Caco-2 (cell line): ENCODE data around the gene CTR9. TPM values are rescaled to one million over a fixed set of nuclear protein-coding genes. Genes with fewer than 3 reads are reported as not detected.
A peak's percentile ranks its signal among the peaks of the same experiment; 100 is the strongest.

Experiments used
- BruUV-seq: library from RNA; stranded (reverse); fragments of 400-500 nt; replicated peaks from 2 replicates; lab custom pipeline; 2021; lab: Mats Ljungman, UMichigan
- CTCF ChIA-PET: fragments of 300-600 bp; sonication (Branson Sonifier 250); formaldehyde crosslinking; loops from one replicate; lab custom pipeline; 2022; ENCODE audit warnings: antibody characterized with exemption; lab: Charles Lee
- POLR2A ChIA-PET: fragments of 300-600 bp; sonication (Branson Sonifier 250); formaldehyde crosslinking; loops from one replicate; lab custom pipeline; 2022; ENCODE audit warnings: antibody characterized with exemption; lab: Charles Lee
- DNase-seq, 2 experiments: peaks; one replicate each; pipeline versions ENCODE4 v3.0.0 to v3.0.0-alpha.2; 2020 to 2022
- H3K27me3 ChIP-seq: replicated peaks from 2 replicates; pipeline ENCODE4 v1.6.0; 2011; ENCODE audit warnings: low read length; ENCODE audit not compliant: control insufficient read depth, insufficient read depth
- H3K36me3 ChIP-seq: 2 replicates; pipeline ENCODE4 v1.5.1; 2011; ENCODE audit warnings: low read length; ENCODE audit not compliant: control insufficient read depth, insufficient read depth
- H3K4me1 ChIP-seq: fragments of 250-450 bp; sonication (Bioruptor Pico); 2 replicates; pipeline ENCODE4 v1.5.1; 2020; ENCODE audit warnings: mild to moderate bottlenecking
- H3K4me3 ChIP-seq: 2 replicates; pipeline ENCODE4 v1.5.1; 2011; ENCODE audit warnings: low read depth, mild to moderate bottlenecking, control low read depth, low read length
- H3K9me3 ChIP-seq: fragments of 250-450 bp; sonication (Bioruptor Pico); 2 replicates; pipeline ENCODE4 v1.5.1; 2020; ENCODE audit warnings: mild to moderate bottlenecking, moderate library complexity
- H3K27ac Mint-ChIP-seq: one replicate; pipeline ENCODE4 v1.8.0; 2022; ENCODE audit warnings: mixed read lengths; ENCODE audit not compliant: unreplicated experiment
- H3K27me3 Mint-ChIP-seq: one replicate; pipeline ENCODE4 v1.8.0; 2022; ENCODE audit warnings: mixed read lengths; ENCODE audit not compliant: insufficient read depth, unreplicated experiment
- H3K36me3 Mint-ChIP-seq: one replicate; pipeline ENCODE4 v1.8.0; 2022; ENCODE audit warnings: mild to moderate bottlenecking, mixed read lengths; ENCODE audit not compliant: insufficient read depth, unreplicated experiment
- H3K4me1 Mint-ChIP-seq: one replicate; pipeline ENCODE4 v1.8.0; 2022; ENCODE audit warnings: low read depth, mixed read lengths; ENCODE audit not compliant: unreplicated experiment
- H3K4me3 Mint-ChIP-seq: one replicate; pipeline ENCODE4 v1.8.0; 2022; ENCODE audit warnings: mild to moderate bottlenecking, moderate library complexity, mixed read lengths; ENCODE audit not compliant: unreplicated experiment
- H3K9me3 Mint-ChIP-seq: one replicate; pipeline ENCODE4 v1.8.0; 2022; ENCODE audit warnings: mixed read lengths; ENCODE audit not compliant: unreplicated experiment
- CTCF ChIP-seq, 2 experiments: fragments of 200-600 bp in 1 of 2; IDR thresholded peaks; 1 replicate in 1 of 2; 2 replicates in 1 of 2; pipeline versions ENCODE4 v1.5.1 to v1.8.0; 2011 to 2022; ENCODE audit warnings: antibody characterized with exemption in 1 of 2, control low read depth in 1 of 2, inconsistent platforms in 1 of 2, low read depth in 1 of 2, low read length in 1 of 2, mild to moderate bottlenecking in 1 of 2, moderate library complexity in 1 of 2; ENCODE audit not compliant: insufficient read depth in 1 of 2, severe bottlenecking in 1 of 2, unreplicated experiment in 1 of 2
- intact Hi-C: fragments of 100-400 bp; cut with micrococcal nuclease; formaldehyde crosslinking; loops from one replicate; pipeline ENCODE4 v1.10.0; 2022; ENCODE audit not compliant: unreplicated experiment
- total RNA-seq: library from RNA; stranded (reverse); gene quantifications from 2 replicates; pipeline ENCODE4 v1.2.3, GENCODE V29; 2022

CTR9 gene
- total RNA-seq, 1 experiment from 2014 or later, result 54.0 TPM

GRCh38 chr11:10730151-10730550, 20.9 kb upstream of the CTR9 start:
- POLR2A ChIA-PET, result no interaction called here
- Mint-ChIP-seq H3K4me3 (no peak overlapping the region), H3K27me3 (no peaks in the 10 kb centered on the region), H3K9me3 (peaks cover 24% of the 10 kb centered on the region), H3K36me3 (no peaks in the 10 kb centered on the region), H3K4me1 (peaks cover 14% of the 10 kb centered on the region), H3K27ac (no peak overlapping the region)
- H3K4me3 ChIP-seq, result no peak overlapping the region
- CTCF ChIA-PET, result no interaction called here
- no peak for DNase-seq
- no TSS peak for BruUV-seq
- no peak for TF ChIP-seq CTCF (IDR thresholded peaks at IDR 0.05; ENCODE audit: insufficient read depth in 1 of 2, low read depth in 1 of 2, low read length in 1 of 2, severe bottlenecking in 1 of 2, unreplicated experiment in 1 of 2)
- H3K27me3 ChIP-seq, result no peaks in the 10 kb centered on the region
- intact Hi-C loops, result no loop called here
- peaks cover 11% of the 10 kb centered on the region for H3K9me3 ChIP-seq
- H3K36me3 ChIP-seq, result no peaks in the 10 kb centered on the region; the same call in 1 of the 2 replicates
- H3K4me1 ChIP-seq, result peaks cover 10% of the 10 kb centered on the region

GRCh38 chr11:10731064-10731680, 19.9 kb upstream of the CTR9 start:
- H3K9me3 Mint-ChIP-seq, result peaks cover 24% of the 10 kb centered on the region
- peaks cover 15% of the 10 kb centered on the region for H3K4me1 ChIP-seq
- H3K27ac Mint-ChIP-seq, result no peak overlapping the region
- H3K4me1 Mint-ChIP-seq, result peaks cover 23% of the 10 kb centered on the region
- no peak overlapping the region for H3K4me3 Mint-ChIP-seq
- no peak for TF ChIP-seq CTCF (IDR thresholded peaks at IDR 0.05; ENCODE audit: insufficient read depth in 1 of 2, low read depth in 1 of 2, low read length in 1 of 2, severe bottlenecking in 1 of 2, unreplicated experiment in 1 of 2)
- peaks cover 11% of the 10 kb centered on the region for H3K9me3 ChIP-seq
- CTCF ChIA-PET, result no interaction called here
- intact Hi-C loops, result no loop called here
- POLR2A ChIA-PET, result no interaction called here
- H3K36me3 ChIP-seq, result no peaks in the 10 kb centered on the region; the same call in 1 of the 2 replicates
- no peaks in the 10 kb centered on the region for H3K27me3 Mint-ChIP-seq
- no peaks in the 10 kb centered on the region for H3K36me3 Mint-ChIP-seq
- no peaks in the 10 kb centered on the region for H3K27me3 ChIP-seq
- no peak for DNase-seq
- no peak overlapping the region for H3K4me3 ChIP-seq
- BruUV-seq, result no TSS peak

GRCh38 chr11:10735481-10736475, 15.3 kb upstream of the CTR9 start:
- POLR2A ChIA-PET, result no interaction called here
- DNase-seq, result peak; percentile 97
- Mint-ChIP-seq H3K27ac (peak overlapping the region; percentile 24), H3K4me1 (peaks cover 32% of the 10 kb centered on the region), H3K4me3 (peak overlapping the region; percentile 52), H3K36me3 (no peaks in the 10 kb centered on the region), H3K27me3 (no peaks in the 10 kb centered on the region), H3K9me3 (peaks cover 10% of the 10 kb centered on the region)
- no peaks in the 10 kb centered on the region; the same call in 1 of the 2 replicates for H3K36me3 ChIP-seq
- H3K4me1 ChIP-seq, result peaks cover 19% of the 10 kb centered on the region
- H3K27me3 ChIP-seq, result no peaks in the 10 kb centered on the region
- peak overlapping the region; percentile 6 for H3K4me3 ChIP-seq
- TF ChIP-seq CTCF (IDR thresholded peaks at IDR 0.05; ENCODE audit: insufficient read depth in 1 of 2, low read depth in 1 of 2, low read length in 1 of 2, severe bottlenecking in 1 of 2, unreplicated experiment in 1 of 2), result peak; percentile 97 to 98
- intact Hi-C loops, result loop anchor here (1.0 to 5.0 kb wide), 8 partner anchors 76 to 433 kb away; partner anchors contain the start of gene RNF141
- CTCF ChIA-PET, result interaction anchor here (0.6 to 1.1 kb wide), 9 partner anchors 76 to 1364 kb away, joined by 3 to 16 read pairs (median 3); partner anchors contain the start of gene RNF141
- peaks cover 11% of the 10 kb centered on the region for H3K9me3 ChIP-seq
- BruUV-seq, result no TSS peak
